Cardiac septum (tissue), 1 donor: ENCODE measurements around the gene P2RX6. TPM values are rescaled to one million over a fixed set of nuclear protein-coding genes. Genes with fewer than 3 reads are reported as not detected.
"Not testable (repeated sequence)": the region's sequence is repeated elsewhere in the genome, so short reads cannot be mapped to it uniquely, and the experiment has no call there.

Experiments
- DNase-seq: peaks from one replicate; pipeline ENCODE4 v3.0.0-alpha.2; 2020; ENCODE audit warnings: low spot score
- intact Hi-C: fragments of 100-400 bp; cut with DNase I; formaldehyde crosslinking; loops from one replicate; pipeline ENCODE4 v1.14.0; 2022
- total RNA-seq: library from RNA; stranded (reverse); fragmentation: NEBNext Ultra II Directional; extraction: Animal tissue kit (Norgen Biotek cat#: 25700); gene quantifications from one replicate; pipeline ENCODE4 v1.2.1, GENCODE V29; 2021
- donor health status: DM: no; HTN: no; CAD: no.

The P2RX6 gene
- total RNA-seq, 1 donor from 2014 or later: 5.4 TPM

GRCh38 chr22:21044931-21045584 lies 30.1 kb downstream of the P2RX6 start:
- intact Hi-C loops: loop anchor here (5.0 kb wide), 1 partner anchor 33 kb away; no protein-coding TSS in a partner anchor
- DNase-seq: no peak

- DNase-seq: peak; percentile 89
- intact Hi-C loops: loop anchor here (5.0 kb wide), 1 partner anchor 33 kb away; no protein-coding TSS in a partner anchor
Measured at GRCh38 chr22:21045585-21046294, 30.8 kb downstream of the P2RX6 start, which contains the start of gene LRRC74B. LRRC74B (plus strand) TSS chr22:21045946; CDS start chr22:21045987, 41 bp downstream.

- DNase-seq: no peak
Measured at GRCh38 chr22:21047035-21047661, 32.2 kb downstream of the P2RX6 start.

GRCh38 chr22:21047730-21048129 lies 32.8 kb downstream of the P2RX6 start:
- no peak for DNase-seq
- intact Hi-C loops: loop anchor here (5.0 kb wide), 1 partner anchor 35 kb away; no protein-coding TSS in a partner anchor

More at GRCh38 chr22:21047035-21047661, 32.2 kb downstream of the P2RX6 start:
- intact Hi-C loops: loop anchor here (5.0 kb wide), 1 partner anchor 35 kb away; no protein-coding TSS in a partner anchor

- intact Hi-C loops: loop anchor here (5.0 kb wide), 1 partner anchor 36 kb away; no protein-coding TSS in a partner anchor
- not testable (repeated sequence) for DNase-seq
Measured at GRCh38 chr22:21048448-21048847, 33.5 kb downstream of the P2RX6 start.

GRCh38 chr22:21048965-21049364 lies 34.0 kb downstream of the P2RX6 start:
- intact Hi-C loops: loop anchor here (5.0 kb wide), 1 partner anchor 37 kb away; no protein-coding TSS in a partner anchor
- DNase-seq: not testable (repeated sequence)

GRCh38 chr22:21051145-21051830 lies 36.3 kb downstream of the P2RX6 start:
- intact Hi-C loops: no loop called here
- no peak for DNase-seq

- intact Hi-C loops: no loop called here
Measured at GRCh38 chr22:21051831-21052400, 37.0 kb downstream of the P2RX6 start.

GRCh38 chr22:21052715-21053459 lies 37.9 kb downstream of the P2RX6 start:
- intact Hi-C loops: no loop called here
- no peak for DNase-seq

More at GRCh38 chr22:21051831-21052400, 37.0 kb downstream of the P2RX6 start:
- DNase-seq: no peak

- DNase-seq: no peak
- intact Hi-C loops: no loop called here
Measured at GRCh38 chr22:21054046-21054713, 39.2 kb downstream of the P2RX6 start.

- intact Hi-C loops: no loop called here
- no peak for DNase-seq
Measured at GRCh38 chr22:21054714-21055563, 40.0 kb downstream of the P2RX6 start.

GRCh38 chr22:21055564-21055834 lies 40.5 kb downstream of the P2RX6 start:
- no peak for DNase-seq
- intact Hi-C loops: no loop called here

GRCh38 chr22:21055880-21056319 lies 40.9 kb downstream of the P2RX6 start:
- intact Hi-C loops: no loop called here
- no peak for DNase-seq

- DNase-seq, intact Hi-C loops: not testable (repeated sequence)
Measured at GRCh38 chr22:21060363-21060762, 45.4 kb downstream of the P2RX6 start.

- intact Hi-C loops, DNase-seq: not testable (repeated sequence)
Measured at GRCh38 chr22:21061660-21062321, 46.8 kb downstream of the P2RX6 start.

- DNase-seq, intact Hi-C loops: not testable (repeated sequence)
Measured at GRCh38 chr22:21064425-21064824, 49.5 kb downstream of the P2RX6 start.
